HG02943 (cell line): Measurements from ENCODE around the gene MEX3D.
"Not testable (repeated sequence)": the region's sequence is repeated elsewhere in the genome, so short reads cannot be mapped to it uniquely, and the experiment has no call there.

Source experiments
- ATAC-seq: cut with Tn5 transposase; IDR thresholded peaks from one replicate; pipeline ENCODE4 v1.9.1; 2021; ENCODE audit warnings: mild to moderate bottlenecking, low read depth, moderate library complexity; ENCODE audit not compliant: unreplicated experiment

MEX3D gene

DNA sequence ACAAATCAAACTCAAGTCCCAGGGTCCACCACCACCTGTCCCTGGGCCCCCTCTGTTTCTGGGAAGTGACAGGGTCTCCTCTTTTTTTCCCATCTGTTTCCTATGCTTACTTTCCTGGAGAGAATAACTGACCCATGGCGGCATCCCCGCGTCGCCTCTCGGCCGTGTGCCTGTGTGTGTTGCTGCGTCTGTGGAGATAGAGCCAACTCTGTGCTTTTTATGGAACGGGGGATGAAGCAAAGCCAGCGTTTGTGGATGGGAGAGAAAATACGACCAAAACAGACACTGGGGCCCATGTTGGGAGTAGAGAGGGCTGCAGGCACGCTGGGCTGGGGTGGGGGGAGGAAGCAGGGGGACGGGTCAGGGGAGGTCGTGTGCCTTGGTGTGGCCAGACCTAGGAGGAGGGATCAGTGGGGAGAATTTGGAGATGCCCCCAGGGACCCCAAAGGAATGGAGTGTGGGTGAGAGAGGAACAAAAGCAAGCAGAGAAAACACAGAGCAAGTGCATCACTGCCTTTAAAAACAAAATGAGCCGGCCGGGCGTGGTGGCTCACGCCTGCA, 27.7 kb downstream of the MEX3D start:
- ATAC-seq: no peak

- not testable (repeated sequence) for ATAC-seq
Observed at GRCh38 chr19:1539749-1540148, 28.4 kb downstream of the MEX3D start.

DNA sequence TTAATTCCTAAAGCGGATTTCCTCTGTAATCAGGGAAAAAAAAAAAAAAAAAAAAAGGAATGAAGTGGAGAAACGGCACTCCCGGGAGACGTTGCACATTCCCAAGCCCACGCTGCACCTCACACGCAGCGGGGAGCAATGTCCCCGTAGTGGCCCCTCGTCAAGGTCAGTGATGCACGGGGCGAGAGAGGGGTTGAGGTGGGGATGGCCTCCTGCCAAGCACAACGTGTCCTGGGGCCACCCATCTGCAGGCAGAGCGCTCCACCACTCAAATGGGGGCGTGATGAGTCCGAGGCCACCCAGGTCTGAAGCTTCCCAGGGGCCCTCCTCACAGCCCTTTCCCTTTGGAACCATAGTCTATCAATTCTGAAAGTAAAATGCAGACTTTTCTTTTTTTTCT, 29.1 kb downstream of the MEX3D start:
- ATAC-seq: no peak

GRCh38 chr19:1535699-1536098, 32.4 kb downstream of the MEX3D start:
- not testable (repeated sequence) for ATAC-seq

GRCh38 chr19:1534972-1535371, 33.2 kb downstream of the MEX3D start:
- no peak for ATAC-seq

- ATAC-seq: no peak
Observed at GRCh38 chr19:1533510-1534150, 34.5 kb downstream of the MEX3D start.

- ATAC-seq: no peak
Observed at GRCh38 chr19:1532003-1532402, 36.1 kb downstream of the MEX3D start.

DNA sequence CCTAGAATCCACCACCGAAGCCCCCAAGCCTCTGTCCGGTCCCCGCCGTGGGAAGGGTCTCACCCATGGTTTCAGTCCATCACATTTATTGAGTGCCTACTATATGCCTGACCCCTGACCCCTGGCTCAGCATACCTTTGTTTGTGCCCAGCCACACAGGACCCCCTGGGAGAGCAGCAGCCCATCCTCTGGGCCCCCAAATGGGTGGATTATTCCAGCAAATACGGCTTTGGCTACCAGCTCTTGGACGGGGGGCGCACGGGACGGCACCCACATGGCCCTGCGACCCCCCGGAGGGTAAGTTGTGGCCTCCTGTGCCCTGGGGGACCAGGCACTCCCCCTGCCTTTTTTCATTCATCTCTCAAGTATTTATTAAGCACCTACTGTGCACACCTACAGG, 36.5 kb downstream of the MEX3D start:
- no peak for ATAC-seq

GRCh38 chr19:1530856-1531255, 37.3 kb downstream of the MEX3D start:
- ATAC-seq: not testable (repeated sequence)

- no peak for ATAC-seq
Observed at GRCh38 chr19:1529430-1529816, 38.7 kb downstream of the MEX3D start.

DNA sequence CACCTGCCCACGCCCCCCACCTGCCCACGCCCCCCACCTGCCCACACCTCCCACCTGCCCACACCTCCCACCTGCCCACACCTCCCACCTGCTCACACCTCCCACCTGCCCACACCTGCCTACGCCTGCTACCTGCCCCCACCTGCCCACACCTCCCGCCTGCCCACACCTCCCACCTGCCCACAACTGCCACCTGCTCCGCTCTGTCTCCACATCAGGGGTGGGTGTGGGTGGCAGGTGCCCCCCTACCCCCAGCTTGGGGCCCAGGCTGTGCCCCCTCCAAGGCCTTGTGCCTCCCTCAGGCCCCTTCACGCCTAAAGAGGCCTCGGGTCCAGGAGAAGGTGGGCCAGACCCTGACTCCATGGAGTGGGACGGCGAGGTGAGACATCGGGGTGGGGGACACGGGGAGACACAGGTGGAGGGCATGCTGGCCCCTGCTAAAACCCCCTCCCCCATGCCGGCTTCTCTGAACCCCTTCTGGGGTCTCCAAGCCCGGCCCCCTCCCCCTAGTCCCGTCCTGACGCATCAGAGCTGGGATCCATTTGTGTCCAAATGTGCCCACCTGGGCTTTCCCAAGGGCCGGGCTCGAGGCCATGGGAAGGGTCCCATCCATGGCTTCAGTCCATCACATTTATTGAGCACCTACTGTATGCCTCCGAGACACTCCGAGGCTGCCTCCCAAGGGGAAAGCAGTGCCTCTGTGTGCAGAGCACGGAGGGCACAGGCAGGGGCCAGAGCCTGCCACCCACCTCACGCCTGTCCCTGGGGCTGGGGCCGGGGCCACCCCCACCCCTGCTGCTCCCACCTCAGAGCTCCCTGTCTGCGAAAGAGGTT, 39.3 kb downstream of the MEX3D start:
- no peak for ATAC-seq

DNA sequence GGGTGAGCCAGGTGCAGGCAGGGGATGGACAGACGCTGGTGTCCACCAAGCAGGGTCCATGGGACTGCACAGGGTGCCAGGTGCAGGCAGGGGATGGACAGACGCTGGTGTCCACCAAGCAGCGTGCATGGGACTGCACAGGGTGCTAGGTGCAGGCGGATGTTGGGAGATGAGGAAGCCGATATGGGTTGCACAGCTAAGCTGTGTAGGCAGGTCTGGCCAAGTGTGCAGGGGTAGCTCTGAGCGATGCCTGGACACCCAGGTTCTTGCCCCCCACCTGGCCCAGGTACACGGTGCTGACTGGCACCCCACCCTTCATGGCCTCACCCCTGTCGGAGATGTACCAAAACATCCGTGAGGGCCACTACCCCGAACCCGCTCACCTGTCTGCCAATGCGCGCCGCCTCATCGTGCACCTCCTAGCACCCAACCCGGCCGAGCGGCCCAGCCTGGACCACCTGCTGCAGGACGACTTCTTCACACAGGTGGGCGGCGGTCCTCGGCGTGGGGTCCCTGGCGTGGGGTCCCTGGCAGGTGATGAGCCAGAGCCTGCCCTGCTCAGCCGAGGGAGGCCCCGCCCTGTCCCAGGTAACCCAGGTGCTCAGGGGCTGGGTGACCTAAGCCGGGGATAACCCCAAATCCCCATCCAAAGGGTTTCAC, 40.3 kb downstream of the MEX3D start:
- ATAC-seq: no peak

GRCh38 chr19:1526979-1527649, 41.0 kb downstream of the MEX3D start:
- ATAC-seq: no peak

- ATAC-seq: no peak
Observed at GRCh38 chr19:1526066-1526778, 41.9 kb downstream of the MEX3D start.

DNA sequence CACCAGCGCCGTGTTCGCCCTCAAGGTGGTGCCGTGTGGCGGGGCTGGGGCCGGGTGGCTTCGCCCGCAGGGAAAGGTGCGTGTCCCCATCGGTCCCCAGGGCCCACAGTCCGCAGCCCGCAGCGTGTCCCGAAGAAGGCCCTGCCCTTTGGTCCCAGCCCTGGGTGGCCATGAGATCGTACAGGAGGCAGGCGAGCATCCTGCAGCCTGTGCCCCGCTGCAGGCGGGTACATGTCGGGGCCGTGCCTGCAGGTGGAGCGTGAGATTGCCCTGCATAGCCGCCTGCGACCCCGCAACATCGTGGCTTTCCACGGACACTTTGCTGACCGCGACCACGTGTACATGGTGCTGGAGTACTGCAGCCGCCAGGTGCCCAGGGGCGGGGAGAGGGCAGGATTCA, 42.8 kb downstream of the MEX3D start:
- ATAC-seq: no peak

DNA sequence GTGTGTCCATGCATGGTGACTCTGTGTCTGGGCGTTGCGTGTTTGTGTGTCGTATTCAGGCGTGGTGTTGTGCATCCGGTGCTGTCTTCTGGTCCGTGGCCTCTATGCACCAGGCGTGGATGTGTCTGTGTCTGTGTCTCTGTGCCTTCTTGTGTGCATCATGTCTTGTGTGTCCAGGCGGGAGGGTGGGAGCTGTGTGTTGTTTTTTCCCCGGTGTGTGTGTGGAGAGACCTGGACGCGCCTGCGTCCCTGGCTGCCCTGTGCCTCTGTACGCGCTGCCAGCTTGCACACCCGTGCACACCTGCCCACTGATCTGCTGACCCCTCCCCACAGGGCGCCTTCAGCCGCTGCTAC, 43.2 kb downstream of the MEX3D start:
- ATAC-seq: no peak

- ATAC-seq: no peak
Observed at GRCh38 chr19:1524287-1524971, 43.7 kb downstream of the MEX3D start.

DNA sequence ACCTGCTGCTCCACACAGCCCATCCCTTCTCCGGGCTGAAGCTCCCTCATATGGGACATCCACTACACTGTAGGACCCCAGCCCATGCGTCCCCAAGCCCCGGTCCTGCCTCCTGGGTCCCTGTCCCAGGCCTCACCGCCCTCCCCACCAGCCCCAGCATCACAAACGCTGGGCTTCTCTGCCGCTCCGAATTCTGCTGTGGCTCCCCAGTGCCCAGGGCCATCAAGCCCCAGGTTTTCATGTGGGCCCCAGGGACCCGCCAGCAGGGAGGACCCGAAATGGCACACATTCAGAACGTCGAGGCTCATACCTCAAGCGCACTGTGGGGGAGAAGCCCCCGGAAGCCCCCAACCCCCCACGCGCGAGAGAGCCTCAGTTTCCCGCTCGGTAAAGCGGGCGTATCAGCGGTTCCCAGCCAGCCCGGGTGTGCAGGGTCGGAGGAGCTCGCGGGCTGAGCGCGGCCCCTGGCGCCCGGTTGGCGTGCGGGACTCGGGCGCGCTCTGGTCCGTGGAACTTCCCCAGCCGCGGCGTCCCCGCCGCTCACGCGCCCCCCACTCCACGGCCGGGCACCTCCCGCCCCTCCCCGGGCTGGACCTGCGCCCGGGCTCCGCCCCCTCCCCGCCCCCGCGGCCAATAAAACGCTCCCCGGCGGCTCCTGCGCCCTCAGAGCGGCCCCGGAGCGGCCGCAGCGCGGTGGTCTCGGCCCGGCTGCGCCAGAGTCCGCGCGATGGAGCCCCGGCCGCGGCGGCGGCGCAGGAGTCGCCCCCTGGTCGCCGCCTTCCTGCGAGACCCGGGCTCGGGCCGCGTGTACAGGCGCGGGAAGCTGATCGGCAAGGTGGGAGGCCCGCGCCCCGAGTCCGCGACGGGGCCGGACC, 44.5 kb downstream of the MEX3D start, which contains the start of gene PLK5:
Gene PLK5, plus strand, starts transcription at position 666 of the 875 bp plus-strand sequence. CDS start 2,920 bp downstream, outside the sequence.
- ATAC-seq: no peak
